Body of pancreas (tissue), 4 donors: ENCODE measurements around the gene MERTK. TPM values are rescaled to one million over a fixed set of nuclear protein-coding genes. Genes with fewer than 3 reads are reported as not detected.
A peak's percentile ranks its signal among the peaks of the same experiment; 100 is the strongest.

ENCODE experiments used
- ATAC-seq: fragments of 150-250 bp; one replicate; pipeline ENCODE4 v1.9.1; 2016
- DNase-seq, 4 donors: peaks; one replicate each; pipeline ENCODE4 v3.0.0-alpha.2; 2019
- H3K27ac ChIP-seq, 4 donors: fragments of 200-600 bp; sonication (generic); 1 replicate in 3 of 4; 2 replicates in 1 of 4; pipeline versions ENCODE4 v1.5.1 to v1.6.1; 2016 to 2019; ENCODE audit warnings: mild to moderate bottlenecking in 1 of 4, mixed read lengths in 1 of 4, moderate library complexity in 1 of 4
- H3K27me3 ChIP-seq, 2 donors: fragments of 200-600 bp; sonication (generic); one replicate each; pipeline ENCODE4 v1.6.0; 2016; ENCODE audit warnings: mild to moderate bottlenecking in 1 of 2
- H3K36me3 ChIP-seq, 2 donors: fragments of 200-600 bp; sonication (generic); replicated peaks in 1 of 2; 2 replicates each; pipeline ENCODE4 v1.5.1; 2016; ENCODE audit warnings: low read depth in 2 of 2; ENCODE audit not compliant: insufficient read depth in 1 of 2
- H3K4me1 ChIP-seq: fragments of 200-600 bp; sonication (generic); one replicate; pipeline ENCODE4 v1.6.0; 2016
- H3K4me3 ChIP-seq, 2 donors: fragments of 200-600 bp; sonication (generic); 1 replicate in 1 of 2; 2 replicates in 1 of 2; pipeline ENCODE4 v1.5.1; 2016 to 2019
- H3K9me3 ChIP-seq, 3 donors: fragments of 200-600 bp; sonication (generic); 1 replicate in 2 of 3; 2 replicates in 1 of 3; pipeline ENCODE4 v1.5.1; 2016
- POLR2A ChIP-seq, 3 donors: fragments of 450-650 bp; IDR thresholded peaks; one replicate each; pipeline ENCODE4 v1.6.1; 2016; ENCODE audit warnings: antibody characterized with exemption in 3 of 3, mild to moderate bottlenecking in 2 of 3
- WGBS, 2 donors: methylation state at CpG; one replicate each; pipeline ENCODE4 v1.1.5; 2017; 5-methylcytosine and 5-hydroxymethylcytosine counted together
- intact Hi-C: fragments of 100-400 bp; cut with DNase I; formaldehyde crosslinking; loops from one replicate; pipeline ENCODE4 v1.15.1; 2023
- total RNA-seq, 2 donors: library from RNA; depleted of rRNA; stranded (reverse); fragments of >200 nt; gene quantifications; one replicate each; pipeline ENCODE4 v1.1.0, GENCODE V29; 2016
- TF ChIP-seq, protein P1 (sequence below), 7 experiments: fragments of 450-650 bp in 4 of 7; fragments of 200-600 bp in 3 of 7; sonication (generic) in 3 of 7; IDR thresholded peaks; one replicate each; pipeline ENCODE4 v1.5.1; 2016 to 2019; ENCODE audit warnings: antibody characterized with exemption in 7 of 7

MERTK gene
- total RNA-seq, 2 donors from 2014 or later, result 7.9 to 9.6 TPM

DNA sequence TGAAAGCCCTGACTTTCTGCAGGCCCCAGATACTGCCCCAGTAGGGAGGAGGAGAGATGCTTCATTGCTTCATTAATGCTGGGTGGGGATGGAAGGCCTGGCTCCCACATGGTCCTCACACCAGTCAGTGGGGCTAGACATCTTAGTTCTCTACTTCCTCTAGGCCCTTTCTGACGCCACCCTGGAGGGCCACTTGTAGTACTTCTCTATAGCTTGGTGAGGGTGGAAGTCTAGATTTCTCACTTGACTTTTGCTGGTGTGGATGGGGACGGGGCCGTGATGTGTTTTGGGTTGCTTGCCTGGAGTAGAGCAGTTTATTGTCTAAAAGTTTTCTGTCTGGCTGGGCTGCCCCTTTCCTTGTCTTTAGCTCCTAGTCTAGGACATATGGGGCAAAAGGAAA is 18.7 kb downstream of the MERTK start:
- Histone ChIP-seq H3K4me3 (no peak overlapping the region), H3K36me3 (no peaks in the 10 kb centered on the region), H3K9me3 (no peaks in the 10 kb centered on the region), H3K27me3 (no peaks in the 10 kb centered on the region), H3K4me1 (peaks cover 42% of the 10 kb centered on the region), H3K27ac (no peak overlapping the region)
- intact Hi-C loops, result no loop called here
- ATAC-seq (no peak), DNase-seq (no peak)
- no peak for TF ChIP-seq POLR2A (IDR thresholded peaks at IDR 0.05)
- TF ChIP-seq, protein P1, sequence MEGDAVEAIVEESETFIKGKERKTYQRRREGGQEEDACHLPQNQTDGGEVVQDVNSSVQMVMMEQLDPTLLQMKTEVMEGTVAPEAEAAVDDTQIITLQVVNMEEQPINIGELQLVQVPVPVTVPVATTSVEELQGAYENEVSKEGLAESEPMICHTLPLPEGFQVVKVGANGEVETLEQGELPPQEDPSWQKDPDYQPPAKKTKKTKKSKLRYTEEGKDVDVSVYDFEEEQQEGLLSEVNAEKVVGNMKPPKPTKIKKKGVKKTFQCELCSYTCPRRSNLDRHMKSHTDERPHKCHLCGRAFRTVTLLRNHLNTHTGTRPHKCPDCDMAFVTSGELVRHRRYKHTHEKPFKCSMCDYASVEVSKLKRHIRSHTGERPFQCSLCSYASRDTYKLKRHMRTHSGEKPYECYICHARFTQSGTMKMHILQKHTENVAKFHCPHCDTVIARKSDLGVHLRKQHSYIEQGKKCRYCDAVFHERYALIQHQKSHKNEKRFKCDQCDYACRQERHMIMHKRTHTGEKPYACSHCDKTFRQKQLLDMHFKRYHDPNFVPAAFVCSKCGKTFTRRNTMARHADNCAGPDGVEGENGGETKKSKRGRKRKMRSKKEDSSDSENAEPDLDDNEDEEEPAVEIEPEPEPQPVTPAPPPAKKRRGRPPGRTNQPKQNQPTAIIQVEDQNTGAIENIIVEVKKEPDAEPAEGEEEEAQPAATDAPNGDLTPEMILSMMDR (IDR thresholded peaks at IDR 0.05), result no peak
- 95 to 97% methylated on average over 3 of the region's 3 CpGs for WGBS, 2 donors

DNA sequence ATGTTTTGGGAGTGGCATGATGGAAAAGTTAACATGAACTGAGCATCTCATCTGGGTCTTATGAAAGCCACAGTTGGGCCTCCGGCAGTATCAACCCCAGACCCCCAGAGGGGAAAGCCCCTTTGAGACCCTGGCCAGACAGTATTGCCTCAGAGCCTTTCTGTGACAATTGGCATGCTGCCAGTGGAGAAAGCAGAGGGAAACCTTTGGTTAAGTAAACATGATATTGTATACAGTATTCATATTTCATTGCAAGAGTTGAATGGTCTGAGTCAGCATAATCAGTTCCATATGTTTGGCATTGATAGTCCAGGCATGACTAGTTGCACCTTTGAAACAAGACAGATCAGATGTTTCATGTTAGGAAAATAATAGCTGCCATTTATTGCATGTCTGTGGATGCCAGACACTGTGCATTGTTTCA is 20.0 kb downstream of the MERTK start:
- Histone ChIP-seq H3K4me1 (peaks cover 42% of the 10 kb centered on the region), H3K36me3 (no peaks in the 10 kb centered on the region), H3K27me3 (no peaks in the 10 kb centered on the region), H3K27ac (no peak overlapping the region), H3K9me3 (no peaks in the 10 kb centered on the region), H3K4me3 (no peak overlapping the region)
- intact Hi-C loops, result no loop called here
- DNase-seq (no peak), ATAC-seq (no peak)
- TF ChIP-seq, protein P1 (IDR thresholded peaks at IDR 0.05), result no peak
- no peak for TF ChIP-seq POLR2A (IDR thresholded peaks at IDR 0.05)
- WGBS, 2 donors, result 88 to 93% methylated on average over 1 of the region's 1 CpG

DNA sequence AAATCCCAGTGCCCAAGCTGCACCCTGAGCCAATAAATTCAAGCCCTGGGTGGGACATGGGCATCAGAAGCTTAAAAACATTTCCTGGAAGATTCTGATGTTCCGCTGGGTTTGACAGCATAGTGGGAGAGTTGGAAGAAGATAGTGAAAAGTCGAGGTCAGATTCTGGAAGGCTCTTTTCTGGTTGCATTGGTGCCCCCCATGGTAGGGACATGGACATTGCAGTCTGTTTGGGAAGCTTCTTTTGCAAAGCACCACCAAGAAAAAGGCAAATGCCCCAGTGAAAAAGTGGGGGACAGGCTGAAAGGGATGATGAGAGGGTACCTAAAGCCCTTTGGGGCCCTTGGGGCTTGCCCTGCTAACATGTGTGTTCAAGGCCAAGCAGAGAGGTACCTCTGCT is 21.0 kb downstream of the MERTK start:
- Histone ChIP-seq H3K4me1 (peaks cover 42% of the 10 kb centered on the region), H3K4me3 (no peak overlapping the region), H3K9me3 (no peaks in the 10 kb centered on the region), H3K27ac (peak overlapping the region in 3 of 4 donors; percentile 59 to 72 (median 70)), H3K36me3 (no peaks in the 10 kb centered on the region), H3K27me3 (no peaks in the 10 kb centered on the region)
- no peak for ATAC-seq
- DNase-seq, result no peak
- WGBS, 2 donors, result 60 to 68% methylated on average over 2 of the region's 2 CpGs
- intact Hi-C loops, result no loop called here
- no peak for TF ChIP-seq POLR2A (IDR thresholded peaks at IDR 0.05)
- TF ChIP-seq, protein P1 (IDR thresholded peaks at IDR 0.05), result no peak

DNA sequence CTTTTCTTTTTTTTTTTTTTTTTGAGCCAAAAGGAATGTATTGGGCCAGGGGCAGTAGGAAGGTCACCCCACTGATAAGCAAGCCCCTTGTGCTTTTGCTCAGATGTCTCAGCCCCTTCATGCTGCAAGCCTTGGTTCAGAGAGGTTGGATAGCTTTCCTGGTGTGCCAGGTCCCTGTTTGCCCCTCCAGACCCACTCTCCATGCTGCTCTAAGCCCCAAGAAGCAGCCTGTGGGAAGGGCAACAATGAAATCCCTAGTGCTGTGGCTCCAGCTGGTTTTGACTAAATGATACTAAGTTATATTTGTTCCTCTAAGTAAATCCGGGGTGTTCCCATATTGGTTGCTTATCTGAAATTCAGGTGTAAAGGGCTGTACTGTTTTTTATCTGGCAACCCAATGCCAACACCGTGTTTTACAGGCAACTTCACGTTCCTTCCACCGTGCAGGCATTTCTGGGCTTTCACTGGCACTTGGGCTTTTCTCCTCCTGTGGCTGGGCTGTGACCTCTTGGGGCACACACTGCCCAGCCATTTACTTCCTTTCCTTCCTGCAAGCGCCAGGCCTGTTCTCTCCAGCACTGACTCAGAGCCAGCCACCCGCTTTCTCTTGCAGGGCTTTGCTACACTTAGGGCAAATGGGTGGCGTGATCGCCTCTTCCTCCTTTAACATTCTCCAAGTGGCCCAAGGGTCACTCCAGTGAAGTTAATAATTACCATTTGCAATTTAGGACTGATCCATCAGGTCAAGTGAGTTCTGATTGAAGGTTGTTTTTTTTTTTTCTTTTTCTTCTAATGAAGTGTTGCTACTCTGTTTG is 21.6 kb downstream of the MERTK start:
- no peaks in the 10 kb centered on the region for H3K9me3 ChIP-seq
- peak overlapping the region; percentile 59 to 79 (median 71) for H3K27ac ChIP-seq
- ATAC-seq (peak; percentile 97), DNase-seq (peak; percentile 79 to 90 (median 86))
- intact Hi-C loops, result no loop called here
- peak in 2 of 3 donors; percentile 37 to 44 for TF ChIP-seq POLR2A (IDR thresholded peaks at IDR 0.05)
- TF ChIP-seq, protein P1 (IDR thresholded peaks at IDR 0.05), result peak in 3 of 7 experiments; percentile 16 to 37 (median 24)
- 8 to 10% methylated on average over 8 of the region's 8 CpGs for WGBS, 2 donors
- H3K4me1 ChIP-seq, result peaks cover 42% of the 10 kb centered on the region
- H3K4me3 ChIP-seq, result no peak overlapping the region
- H3K27me3 ChIP-seq, result no peaks in the 10 kb centered on the region
- no peaks in the 10 kb centered on the region for H3K36me3 ChIP-seq
